T-helper 1 cell (primary cell): ENCODE measurements around the gene TOP1.

Experiments
- DNase-seq, 5 donors: peaks; one replicate each; pipeline ENCODE4 v3.0.0-alpha.2; 2012 to 2020

TOP1 gene

GRCh38 chr20:41133709-41134361 lies 105.2 kb downstream of the TOP1 start:
- peak in 3 of 5 donors; percentile 45 to 69 (median 50) for DNase-seq

GRCh38 chr20:41134362-41135186 lies 106.0 kb downstream of the TOP1 start:
- no peak for DNase-seq

- DNase-seq: peak in 4 of 5 donors; percentile 46 to 65 (median 54)
Measured at GRCh38 chr20:41135187-41135887, 106.7 kb downstream of the TOP1 start.

GRCh38 chr20:41135888-41136679 lies 107.5 kb downstream of the TOP1 start:
- DNase-seq: no peak

GRCh38 chr20:41136680-41137613 lies 108.3 kb downstream of the TOP1 start, which contains the start of gene PLCG1:
Gene PLCG1 (plus strand): TSS chr20:41137543. CDS start chr20:41137642, 99 bp downstream.
- peak; percentile 75 to 88 (median 80) for DNase-seq

GRCh38 chr20:41137614-41138474 lies 109.2 kb downstream of the TOP1 start:
- DNase-seq: peak; percentile 47 to 68 (median 52)

GRCh38 chr20:41138475-41139226 lies 110.0 kb downstream of the TOP1 start:
- peak in 2 of 5 donors; percentile 22 to 62 for DNase-seq

- DNase-seq: peak in 1 of 5 donors; percentile 56
Measured at GRCh38 chr20:41139227-41140093, 110.8 kb downstream of the TOP1 start.

- no peak for DNase-seq
Measured at GRCh38 chr20:41140226-41141133, 111.9 kb downstream of the TOP1 start.

GRCh38 chr20:41141153-41141815 lies 112.7 kb downstream of the TOP1 start:
- DNase-seq: no peak

- no peak for DNase-seq
Measured at GRCh38 chr20:41142245-41142644, 113.6 kb downstream of the TOP1 start.

- DNase-seq: peak in 4 of 5 donors; percentile 30 to 75 (median 38)
Measured at GRCh38 chr20:41142919-41143318, 114.3 kb downstream of the TOP1 start.

GRCh38 chr20:41143354-41143753 lies 114.7 kb downstream of the TOP1 start:
- DNase-seq: no peak

GRCh38 chr20:41145317-41145716 lies 116.7 kb downstream of the TOP1 start:
- DNase-seq: no peak

- DNase-seq: no peak
Measured at GRCh38 chr20:41145821-41146620, 117.4 kb downstream of the TOP1 start.

GRCh38 chr20:41147767-41148191 lies 119.2 kb downstream of the TOP1 start:
- DNase-seq: no peak
